Spleen (tissue), 11 donors: ENCODE data around the gene AGBL1. TPM values are rescaled to one million over a fixed set of nuclear protein-coding genes. Genes with fewer than 3 reads are reported as not detected.

Experiments used
- DNase-seq: peaks from one replicate; pipeline ENCODE4 v3.0.0-alpha.2; 2020
- H3K27ac ChIP-seq, 8 donors: fragments of 200-600 bp; sonication (generic) in 7 of 8; 1 replicate in 4 of 8; 2 replicates in 4 of 8; pipeline versions ENCODE4 v1.5.0 to v1.8.0; 2016 to 2021; ENCODE audit warnings: inconsistent platforms in 4 of 8, mild to moderate bottlenecking in 4 of 8, moderate library complexity in 1 of 8
- H3K27me3 ChIP-seq, 7 donors: fragments of 200-600 bp; sonication (generic) in 6 of 7; replicated peaks in 1 of 7; 1 replicate in 4 of 7; 2 replicates in 3 of 7; pipeline versions ENCODE4 v1.5.0 to v1.8.0; 2016 to 2021; ENCODE audit warnings: inconsistent platforms in 3 of 7, mild to moderate bottlenecking in 1 of 7
- H3K36me3 ChIP-seq, 6 donors: fragments of 200-600 bp; sonication (generic) in 5 of 6; 1 replicate in 4 of 6; 2 replicates in 2 of 6; pipeline versions ENCODE4 v1.5.0 to v1.8.0; 2016 to 2021; ENCODE audit warnings: inconsistent platforms in 2 of 6
- H3K4me1 ChIP-seq, 6 donors: fragments of 200-600 bp; sonication (generic) in 5 of 6; 1 replicate in 3 of 6; 2 replicates in 3 of 6; pipeline versions ENCODE4 v1.5.0 to v1.8.0; 2016 to 2021; ENCODE audit warnings: inconsistent platforms in 3 of 6
- H3K4me3 ChIP-seq, 8 donors: fragments of 200-600 bp; sonication (generic) in 7 of 8; 1 replicate in 4 of 8; 2 replicates in 4 of 8; pipeline versions ENCODE4 v1.5.0 to v1.8.0; 2016 to 2021; ENCODE audit warnings: inconsistent platforms in 4 of 8, mild to moderate bottlenecking in 4 of 8, moderate library complexity in 2 of 8
- H3K9me3 ChIP-seq, 8 donors: fragments of 200-600 bp; sonication (generic) in 7 of 8; 1 replicate in 4 of 8; 2 replicates in 4 of 8; pipeline versions ENCODE4 v1.5.0 to v1.8.0; 2016 to 2021; ENCODE audit warnings: inconsistent platforms in 4 of 8
- CTCF ChIP-seq, 11 experiments: fragments of 200-600 bp in 7 of 11; fragments of 450-650 bp in 4 of 11; sonication (generic) in 4 of 11; IDR thresholded peaks in 8 of 11; conservative IDR thresholded peaks in 3 of 11; 1 replicate in 7 of 11; 2 replicates in 4 of 11; pipeline versions ENCODE4 v1.4.0 to v1.8.0; 2016 to 2021; ENCODE audit warnings: antibody characterized with exemption in 11 of 11, inconsistent platforms in 4 of 11, mild to moderate bottlenecking in 1 of 11
- POLR2A ChIP-seq, 3 donors: fragments of 450-650 bp; IDR thresholded peaks; one replicate each; pipeline ENCODE4 v1.5.1; 2017; ENCODE audit warnings: antibody characterized with exemption in 3 of 3, mild to moderate bottlenecking in 1 of 3
- POLR2AphosphoS5 ChIP-seq, 3 donors: sonication (generic); formaldehyde crosslinking; IDR thresholded peaks; one replicate each; pipeline ENCODE4 v1.5.1; 2017; ENCODE audit warnings: antibody characterized with exemption in 3 of 3
- WGBS, 5 donors: extraction: QIAGEN DNeasy Blood & Tissue Kit in 3 of 5; methylation state at CpG; one replicate each; pipeline versions ENCODE4 v1.1.5 to v1.1.7; 2013 to 2018; 5-methylcytosine and 5-hydroxymethylcytosine counted together
- intact Hi-C: fragments of 100-400 bp; cut with DNase I; formaldehyde crosslinking; loops from one replicate; pipeline ENCODE4 v1.15.0; 2023; ENCODE audit warnings: low total_unique reads
- polyA plus RNA-seq, 3 donors: library from polyadenylated mRNA; stranded (reverse); fragments of 200-250 nt; gene quantifications; one replicate each; pipeline ENCODE4 v1.2.1, GENCODE V29; 2013
- total RNA-seq, 7 donors: library from RNA; depleted of rRNA in 3 of 7; stranded (reverse); fragments of >200 nt in 3 of 7; fragmentation: NEBNext Ultra II Directional in 4 of 7; extraction: Animal tissue kit (Norgen Biotek cat#: 25700) in 4 of 7; gene quantifications; one replicate each; pipeline versions ENCODE4 v1.1.0 to v1.2.1, GENCODE V29; 2016 to 2021
- donor health status: healthy with polysubstance abuse.
- donor health status: DM: no; HTN: no; CAD: no; lungs with moderate emphysema.
- donor health status: DM: no; HTN: no; CAD: no.
- donor health status: Bipolar disorder and iron deficiency.
- donor health status: healthy.
- donor health status: DM: no; HTN: no; CAD: no.
- donor health status: DM: yes; HTN: yes; CAD: no.

Gene AGBL1
- total and polyA plus RNA-seq, 10 donors = not detected

GRCh38 chr15:86677278-86677677, 597.6 kb downstream of the AGBL1 start:
- DNase-seq = no peak
- H3K4me1 ChIP-seq = no peaks in the 10 kb centered on the region
- TF ChIP-seq POLR2A (IDR thresholded peaks at IDR 0.05) = no peak
- WGBS, 5 donors = 43 to 61% (median 48%) methylated on average over 6 of the region's 6 CpGs
- H3K9me3 ChIP-seq = no peaks in the 10 kb centered on the region
- H3K27me3 ChIP-seq = peaks cover 0 to 4% (median 0%) of the 10 kb centered on the region in 7 donors
- H3K4me3 ChIP-seq = no peak overlapping the region
- H3K27ac ChIP-seq = no peak overlapping the region
- no peaks in the 10 kb centered on the region for H3K36me3 ChIP-seq
- intact Hi-C loops = no loop called here

GRCh38 chr15:86685263-86685662, 605.6 kb downstream of the AGBL1 start:
- Histone ChIP-seq H3K27me3 (peaks cover 0 to 4% (median 0%) of the 10 kb centered on the region in 7 donors), H3K4me1 (no peaks in the 10 kb centered on the region)

GRCh38 chr15:86689006-86689405, 609.3 kb downstream of the AGBL1 start:
- no peak overlapping the region for H3K27ac ChIP-seq
- H3K36me3 ChIP-seq = no peaks in the 10 kb centered on the region
- DNase-seq = no peak
- no peak overlapping the region for H3K4me3 ChIP-seq
- 74 to 86% (median 78%) methylated on average over 4 of the region's 4 CpGs for WGBS, 5 donors
- TF ChIP-seq CTCF (IDR thresholded peaks at IDR 0.05 in 8 of 11, conservative IDR thresholded peaks at IDR 0.05 in 3 of 11) (no peak), POLR2AphosphoS5 (IDR thresholded peaks at IDR 0.05) (no peak), POLR2A (IDR thresholded peaks at IDR 0.05) (no peak)
- H3K27me3 ChIP-seq = no peaks in the 10 kb centered on the region
- H3K9me3 ChIP-seq = peaks cover 0 to 8% (median 0%) of the 10 kb centered on the region in 8 donors
- intact Hi-C loops = no loop called here
- H3K4me1 ChIP-seq = no peaks in the 10 kb centered on the region

More at GRCh38 chr15:86685263-86685662, 605.6 kb downstream of the AGBL1 start:
- DNase-seq = no peak
- Histone ChIP-seq H3K4me3 (no peak overlapping the region), H3K36me3 (no peaks in the 10 kb centered on the region), H3K9me3 (peaks cover 0 to 8% (median 0%) of the 10 kb centered on the region in 8 donors), H3K27ac (no peak overlapping the region)
- intact Hi-C loops = no loop called here
- TF ChIP-seq POLR2A (IDR thresholded peaks at IDR 0.05) (no peak), CTCF (IDR thresholded peaks at IDR 0.05 in 8 of 11, conservative IDR thresholded peaks at IDR 0.05 in 3 of 11) (no peak), POLR2AphosphoS5 (IDR thresholded peaks at IDR 0.05) (no peak)
- 75 to 90% (median 84%) methylated on average over 3 of the region's 3 CpGs for WGBS, 5 donors

GRCh38 chr15:86690566-86690965, 610.9 kb downstream of the AGBL1 start:
- H3K36me3 ChIP-seq = no peaks in the 10 kb centered on the region
- H3K4me1 ChIP-seq = no peaks in the 10 kb centered on the region
- TF ChIP-seq CTCF (IDR thresholded peaks at IDR 0.05 in 8 of 11, conservative IDR thresholded peaks at IDR 0.05 in 3 of 11) (no peak), POLR2AphosphoS5 (IDR thresholded peaks at IDR 0.05) (no peak), POLR2A (IDR thresholded peaks at IDR 0.05) (no peak)
- H3K9me3 ChIP-seq = peaks cover 0 to 8% (median 0%) of the 10 kb centered on the region in 8 donors
- H3K4me3 ChIP-seq = no peak overlapping the region
- intact Hi-C loops = no loop called here
- no peaks in the 10 kb centered on the region for H3K27me3 ChIP-seq
- 79 to 92% (median 85%) methylated on average over 1 of the region's 1 CpG for WGBS, 5 donors
- no peak overlapping the region for H3K27ac ChIP-seq
- no peak for DNase-seq
